Tibial artery (tissue), 4 donors: Measurements from ENCODE around the gene HNF4A.

ENCODE experiments used
- DNase-seq, 2 donors: peaks; one replicate each; pipeline ENCODE4 v3.0.0-alpha.2; 2019
- H3K27ac ChIP-seq, 2 donors: fragments of 200-600 bp; sonication (generic) in 1 of 2; 1 replicate in 1 of 2; 2 replicates in 1 of 2; pipeline ENCODE4 v1.5.1; 2018 to 2019; ENCODE audit warnings: mild to moderate bottlenecking in 1 of 2
- H3K27me3 ChIP-seq, 2 donors: fragments of 200-600 bp; sonication (generic) in 1 of 2; one replicate each; pipeline versions ENCODE4 v1.5.1 to v1.6.0; 2016 to 2019
- H3K36me3 ChIP-seq, 3 donors: fragments of 200-600 bp; sonication (generic) in 2 of 3; one replicate each; pipeline ENCODE4 v1.5.1; 2016 to 2019; ENCODE audit warnings: mild to moderate bottlenecking in 2 of 3
- H3K4me1 ChIP-seq, 4 donors: fragments of 200-600 bp; sonication (generic) in 2 of 4; 1 replicate in 3 of 4; 2 replicates in 1 of 4; pipeline ENCODE4 v1.5.1; 2016 to 2019
- H3K4me3 ChIP-seq, 2 donors: fragments of 200-600 bp; sonication (generic) in 1 of 2; 1 replicate in 1 of 2; 2 replicates in 1 of 2; pipeline ENCODE4 v1.5.1; 2018 to 2019; ENCODE audit warnings: mild to moderate bottlenecking in 2 of 2
- H3K9me3 ChIP-seq, 3 donors: fragments of 200-600 bp; sonication (generic) in 1 of 3; one replicate each; pipeline ENCODE4 v1.5.1; 2016 to 2019
- intact Hi-C: fragments of 100-400 bp; cut with DNase I; formaldehyde crosslinking; loops from one replicate; pipeline ENCODE4 v1.15.0; 2023; ENCODE audit warnings: low total_unique reads
- TF ChIP-seq, protein P1 (sequence below), 2 experiments: fragments of 200-600 bp in 1 of 2; fragments of 450-650 bp in 1 of 2; IDR thresholded peaks; one replicate each; pipeline ENCODE4 v1.5.1; 2017 to 2019; ENCODE audit warnings: antibody characterized with exemption in 2 of 2, mild to moderate bottlenecking in 1 of 2, moderate library complexity in 1 of 2

HNF4A gene

DNA sequence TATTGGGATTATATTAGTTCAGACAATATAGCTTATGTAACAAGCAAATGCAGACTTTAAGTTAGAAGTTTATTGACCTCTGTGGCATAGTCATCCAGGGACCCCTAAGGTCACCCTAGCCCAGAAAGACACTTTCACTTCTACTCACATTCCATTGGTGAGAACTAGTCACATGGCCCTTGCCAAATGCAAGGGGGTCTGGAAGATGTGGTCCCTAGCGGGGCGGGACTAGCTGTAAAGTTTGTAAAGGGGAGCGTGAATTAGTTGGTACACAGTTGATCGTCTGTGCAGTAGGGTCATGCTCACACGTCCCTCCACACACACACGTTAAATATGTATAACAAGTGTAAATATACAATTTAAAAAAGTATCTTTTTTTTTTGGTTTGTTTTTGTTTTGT is 9.3 kb downstream of the HNF4A start:
- intact Hi-C loops: no loop called here
- no peak overlapping the region for H3K4me3 ChIP-seq
- H3K27me3 ChIP-seq: no peaks in the 10 kb centered on the region
- H3K36me3 ChIP-seq: no peaks in the 10 kb centered on the region
- no peak for DNase-seq
- no peak overlapping the region for H3K27ac ChIP-seq
- no peaks in the 10 kb centered on the region for H3K4me1 ChIP-seq
- TF ChIP-seq, protein P1, sequence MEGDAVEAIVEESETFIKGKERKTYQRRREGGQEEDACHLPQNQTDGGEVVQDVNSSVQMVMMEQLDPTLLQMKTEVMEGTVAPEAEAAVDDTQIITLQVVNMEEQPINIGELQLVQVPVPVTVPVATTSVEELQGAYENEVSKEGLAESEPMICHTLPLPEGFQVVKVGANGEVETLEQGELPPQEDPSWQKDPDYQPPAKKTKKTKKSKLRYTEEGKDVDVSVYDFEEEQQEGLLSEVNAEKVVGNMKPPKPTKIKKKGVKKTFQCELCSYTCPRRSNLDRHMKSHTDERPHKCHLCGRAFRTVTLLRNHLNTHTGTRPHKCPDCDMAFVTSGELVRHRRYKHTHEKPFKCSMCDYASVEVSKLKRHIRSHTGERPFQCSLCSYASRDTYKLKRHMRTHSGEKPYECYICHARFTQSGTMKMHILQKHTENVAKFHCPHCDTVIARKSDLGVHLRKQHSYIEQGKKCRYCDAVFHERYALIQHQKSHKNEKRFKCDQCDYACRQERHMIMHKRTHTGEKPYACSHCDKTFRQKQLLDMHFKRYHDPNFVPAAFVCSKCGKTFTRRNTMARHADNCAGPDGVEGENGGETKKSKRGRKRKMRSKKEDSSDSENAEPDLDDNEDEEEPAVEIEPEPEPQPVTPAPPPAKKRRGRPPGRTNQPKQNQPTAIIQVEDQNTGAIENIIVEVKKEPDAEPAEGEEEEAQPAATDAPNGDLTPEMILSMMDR (IDR thresholded peaks at IDR 0.05): no peak
- H3K9me3 ChIP-seq: no peaks in the 10 kb centered on the region

DNA sequence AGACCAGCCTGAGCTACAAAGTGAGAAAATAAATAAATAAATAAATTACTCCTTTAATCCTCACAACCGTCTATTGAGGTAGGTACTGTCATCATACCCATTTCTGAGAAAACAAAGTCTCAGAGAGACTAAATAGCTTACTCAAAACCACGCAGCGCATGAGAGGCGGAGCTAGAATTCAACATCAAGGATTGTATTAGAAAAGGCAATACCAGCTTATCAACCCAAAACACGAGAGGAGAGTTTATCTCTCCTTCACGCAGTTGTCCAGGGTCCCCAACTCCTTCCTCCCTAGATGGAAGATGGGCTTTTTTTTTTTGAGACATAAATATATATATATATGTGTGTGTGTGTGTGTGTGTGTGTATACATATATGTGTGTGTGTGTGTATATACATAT is 12.2 kb downstream of the HNF4A start:
- TF ChIP-seq, protein P1 (IDR thresholded peaks at IDR 0.05): no peak
- no peaks in the 10 kb centered on the region for H3K9me3 ChIP-seq
- no peak overlapping the region for H3K27ac ChIP-seq
- intact Hi-C loops: no loop called here
- no peak for DNase-seq
- no peaks in the 10 kb centered on the region for H3K36me3 ChIP-seq
- H3K4me1 ChIP-seq: no peaks in the 10 kb centered on the region
- H3K27me3 ChIP-seq: no peaks in the 10 kb centered on the region
- no peak overlapping the region for H3K4me3 ChIP-seq

DNA sequence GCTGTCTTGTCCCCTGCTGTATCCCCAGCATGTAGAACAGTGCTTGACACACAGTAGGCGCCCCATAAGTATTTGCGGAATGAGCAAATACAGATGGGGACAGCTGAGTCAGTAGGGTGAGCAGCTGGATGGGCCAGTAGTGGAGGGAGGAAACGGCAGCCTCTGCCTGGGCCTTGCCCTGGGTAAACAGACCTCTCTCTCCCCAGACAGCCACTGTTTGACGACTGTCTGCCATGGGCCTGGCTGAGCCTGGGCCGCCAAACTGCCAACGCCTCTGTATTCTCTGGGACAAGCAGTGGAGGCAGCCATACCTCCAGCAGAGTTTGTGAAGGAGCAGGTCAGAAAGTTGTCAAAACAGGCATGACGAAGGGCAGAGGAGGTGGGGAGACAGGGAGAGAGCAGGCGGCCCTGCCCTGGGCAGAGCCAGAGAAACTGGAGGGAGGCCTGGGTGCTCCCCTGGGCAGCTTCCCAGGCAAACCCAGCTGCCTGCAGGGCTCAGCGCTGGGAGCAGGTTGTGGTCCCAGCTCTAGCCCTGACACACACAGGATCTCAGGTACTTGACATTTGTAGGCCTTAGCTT is 15.2 kb downstream of the HNF4A start:
- no peaks in the 10 kb centered on the region for H3K9me3 ChIP-seq
- TF ChIP-seq, protein P1 (IDR thresholded peaks at IDR 0.05): no peak
- H3K4me3 ChIP-seq: no peak overlapping the region
- no peak overlapping the region for H3K27ac ChIP-seq
- H3K4me1 ChIP-seq: no peaks in the 10 kb centered on the region
- DNase-seq: no peak
- H3K27me3 ChIP-seq: peaks cover 0 to 4% of the 10 kb centered on the region in 2 donors
- H3K36me3 ChIP-seq: no peaks in the 10 kb centered on the region
- intact Hi-C loops: no loop called here

DNA sequence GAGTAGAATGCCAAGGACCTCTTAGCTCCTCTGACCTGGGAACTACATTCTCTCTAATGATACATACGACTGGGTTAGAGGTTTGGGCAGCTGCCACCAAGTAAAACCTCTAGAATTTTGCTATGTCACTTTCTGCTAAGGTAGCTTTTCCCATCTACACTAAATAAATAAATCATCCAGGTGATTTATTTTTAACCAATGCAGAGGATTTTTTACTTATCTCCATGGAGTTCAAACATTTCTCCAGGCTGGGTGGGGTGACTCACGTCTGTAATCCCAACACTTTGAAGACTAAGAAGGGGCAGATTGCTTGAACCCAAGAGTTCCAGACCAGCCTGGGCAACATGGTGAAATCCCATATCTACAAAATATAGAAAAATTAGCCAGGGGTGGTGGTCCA is 27.1 kb downstream of the HNF4A start:
- H3K27me3 ChIP-seq: peaks cover 0 to 48% of the 10 kb centered on the region in 2 donors
- H3K36me3 ChIP-seq: no peaks in the 10 kb centered on the region
- TF ChIP-seq, protein P1 (IDR thresholded peaks at IDR 0.05): no peak
- intact Hi-C loops: loop anchor here (10.0 kb wide), 2 partner anchors 82 to 362 kb away; partner anchors contain the start of gene KCNK15
- no peak overlapping the region for H3K27ac ChIP-seq
- DNase-seq: no peak
- H3K9me3 ChIP-seq: no peaks in the 10 kb centered on the region
- no peak overlapping the region for H3K4me3 ChIP-seq
- H3K4me1 ChIP-seq: no peaks in the 10 kb centered on the region

DNA sequence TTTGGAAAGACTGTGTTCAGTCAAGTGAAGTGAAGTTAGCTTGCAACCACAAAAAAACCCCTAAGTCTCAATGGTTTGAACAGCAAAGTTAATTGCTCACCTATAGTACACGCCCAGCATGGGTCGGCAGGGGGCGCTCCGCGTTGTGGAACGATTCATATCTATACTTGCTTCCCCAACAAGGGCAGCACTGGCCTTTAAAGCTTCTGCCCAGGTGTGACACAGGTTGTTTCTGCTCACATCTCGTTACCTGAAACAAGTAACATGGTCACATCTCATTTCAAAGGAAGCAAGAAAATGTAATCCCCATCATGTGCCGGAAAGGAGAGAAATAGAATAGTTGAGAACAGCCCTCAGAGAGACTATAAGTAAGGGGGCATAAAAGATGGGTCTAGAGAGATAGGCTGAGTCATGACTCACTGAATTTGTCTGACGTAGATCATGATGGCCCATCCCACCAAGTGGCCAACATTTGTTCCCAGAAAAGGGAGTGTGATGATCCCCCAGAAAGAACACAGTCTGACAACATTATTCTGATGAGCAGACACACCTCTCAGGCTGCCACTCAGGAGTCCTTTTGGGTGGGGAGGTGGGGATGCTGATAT is 29.0 kb downstream of the HNF4A start:
- Histone ChIP-seq H3K4me1 (peaks cover 0 to 10% (median 6%) of the 10 kb centered on the region in 4 donors), H3K27ac (no peak overlapping the region), H3K27me3 (peaks cover 0 to 63% of the 10 kb centered on the region in 2 donors), H3K4me3 (no peak overlapping the region), H3K9me3 (no peaks in the 10 kb centered on the region), H3K36me3 (no peaks in the 10 kb centered on the region)
- intact Hi-C loops: loop anchor here (5.0 to 10.0 kb wide), 4 partner anchors 80 to 360 kb away; partner anchors contain the start of gene KCNK15
- TF ChIP-seq, protein P1 (IDR thresholded peaks at IDR 0.05): peak; percentile 70 to 73
- peak; percentile 83 to 88 for DNase-seq
